ENCODE data around the gene MX2. TPM values are rescaled to one million over a fixed set of nuclear protein-coding genes. Genes with fewer than 3 reads are reported as not detected.

MX2 gene
- total and polyA plus RNA-seq, 2 of the 8 experiments (the other 6 are each of a cell fraction or from before 2014, with no cell fraction given) = 3.1 to 8.9 TPM

DNA sequence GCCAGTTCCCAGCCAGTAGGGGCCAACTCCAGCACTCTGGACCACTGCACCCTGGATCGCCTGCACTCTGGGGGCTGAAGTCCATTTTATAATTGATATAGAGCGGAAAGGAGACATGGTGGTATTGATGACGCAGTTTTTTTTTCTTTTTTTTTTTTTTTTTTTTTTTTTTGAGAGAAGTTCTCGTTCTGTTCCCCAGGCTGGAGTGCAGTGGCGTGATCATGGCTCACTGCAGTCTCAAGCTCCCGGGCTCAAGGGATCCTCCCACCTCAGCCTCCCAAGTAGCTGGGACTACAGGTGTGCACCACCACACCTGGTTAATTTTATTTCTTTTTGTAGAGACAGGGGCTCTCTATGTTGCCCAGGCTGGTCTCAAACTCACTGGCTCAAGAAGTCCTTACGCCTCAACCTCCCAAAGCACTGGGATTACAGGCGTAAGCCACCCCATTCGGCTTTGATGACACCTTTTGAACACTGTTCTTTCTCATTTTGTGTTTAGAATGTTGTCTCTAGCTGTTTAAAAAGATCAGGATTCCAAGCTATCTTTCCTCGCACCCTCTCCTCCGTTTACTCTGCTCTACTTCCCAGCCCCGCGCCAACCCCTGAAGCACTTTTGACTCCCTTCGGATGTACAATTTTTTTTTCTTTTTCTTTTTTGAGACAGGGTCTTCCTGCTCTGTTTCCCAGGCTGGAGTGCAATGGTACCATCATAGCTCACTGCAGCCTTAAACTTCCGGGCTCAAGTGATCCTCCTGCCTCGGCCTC is 960 bp downstream of the MX2 start (continued):
- TF ChIP-seq ASH2L (IDR thresholded peaks at IDR 0.05; ENCODE audit: low read length) = no peak
